OCI-LY3 (cell line): ENCODE data around the gene PSMA5.
A peak's percentile ranks its signal among the peaks of the same experiment; 100 is the strongest.

Experiments used
- H2AFZ ChIP-seq: fragments of 200-600, 300-600 bp; shearing (Covaris generic); 2 replicates; pipeline ENCODE4 v1.6.0; 2014; ENCODE audit warnings: antibody characterized with exemption, low read depth, low read length
- H3K27ac ChIP-seq: fragments of 200-600, 300-600 bp; sonication (generic); 2 replicates; pipeline ENCODE4 v1.5.1; 2014; ENCODE audit warnings: mild to moderate bottlenecking, low read length, moderate library complexity, mixed read lengths
- H3K27me3 ChIP-seq: fragments of 200-600, 300-600 bp; sonication (generic); 2 replicates; pipeline ENCODE4 v1.6.1; 2014; ENCODE audit warnings: low read depth, low read length, mixed read lengths
- H3K36me3 ChIP-seq: fragments of 200-600, 300-600 bp; sonication (generic); replicated peaks from 2 replicates; pipeline ENCODE3; 2014; ENCODE audit warnings: low read depth, low read length, mixed read lengths
- H3K4me1 ChIP-seq: fragments of 300-600, 200-600 bp; sonication (generic); 2 replicates; pipeline ENCODE4 v1.6.1; 2014; ENCODE audit warnings: low read length, mixed read lengths
- H3K4me2 ChIP-seq: fragments of 200-600, 300-600 bp; sonication (generic); 2 replicates; pipeline ENCODE4 v1.6.1; 2014; ENCODE audit warnings: low read length, mixed read lengths
- H3K4me3 ChIP-seq: fragments of 300-600, 200-600 bp; sonication (generic); 2 replicates; pipeline ENCODE4 v1.5.1; 2014; ENCODE audit warnings: antibody characterized with exemption, mild to moderate bottlenecking, low read length, moderate library complexity
- H3K79me2 ChIP-seq: fragments of 300-600, 200-600 bp; shearing (Covaris generic); 2 replicates; pipeline ENCODE4 v1.6.1; 2014; ENCODE audit warnings: mild to moderate bottlenecking, low read length, mixed read lengths
- H3K9ac ChIP-seq: fragments of 300-600, 200-600 bp; shearing (Covaris generic); 2 replicates; pipeline ENCODE4 v1.6.0; 2014; ENCODE audit warnings: mild to moderate bottlenecking, low read length, moderate library complexity
- H3K9me3 ChIP-seq: fragments of 200-600, 300-600 bp; shearing (Covaris generic); 2 replicates; pipeline ENCODE4 v1.6.1; 2014; ENCODE audit warnings: low read length, mixed read lengths; ENCODE audit not compliant: insufficient read depth
- H4K20me1 ChIP-seq: fragments of 200-600, 300-600 bp; sonication (generic); 2 replicates; pipeline ENCODE4 v1.6.1; 2016; ENCODE audit warnings: low read length, mixed read lengths; ENCODE audit not compliant: insufficient read depth
- CTCF ChIP-seq: fragments of 200-600, 300-600 bp; sonication (generic); IDR thresholded peaks from 2 replicates; pipeline ENCODE4 v1.5.1; 2014; ENCODE audit warnings: antibody characterized with exemption, low read length, low read depth
- EZH2phosphoT487 ChIP-seq: fragments of 200-600 bp; shearing (Covaris generic); IDR thresholded peaks from 2 replicates; pipeline ENCODE4 v1.6.1; 2018; ENCODE audit warnings: antibody characterized with exemption, mixed run types, low read depth

Gene PSMA5

GRCh38 chr1:109368464-109368863, 57.8 kb downstream of the PSMA5 start:
- no peak overlapping the region for H3K9ac ChIP-seq
- H3K4me3 ChIP-seq, result no peak overlapping the region
- H3K27me3 ChIP-seq, result no peaks in the 10 kb centered on the region
- no peak overlapping the region for H3K27ac ChIP-seq
- H3K79me2 ChIP-seq, result no peaks in the 10 kb centered on the region
- H4K20me1 ChIP-seq, result no peaks in the 10 kb centered on the region
- H2AFZ ChIP-seq, result no peak overlapping the region
- H3K9me3 ChIP-seq, result no peaks in the 10 kb centered on the region
- H3K4me2 ChIP-seq, result peak overlapping the region; percentile 14; the same call in 1 of the 2 replicates
- peaks cover 15% of the 10 kb centered on the region for H3K4me1 ChIP-seq
- TF ChIP-seq CTCF (no peak), EZH2phosphoT487 (no peak)
- H3K36me3 ChIP-seq, result no peaks in the 10 kb centered on the region

DNA sequence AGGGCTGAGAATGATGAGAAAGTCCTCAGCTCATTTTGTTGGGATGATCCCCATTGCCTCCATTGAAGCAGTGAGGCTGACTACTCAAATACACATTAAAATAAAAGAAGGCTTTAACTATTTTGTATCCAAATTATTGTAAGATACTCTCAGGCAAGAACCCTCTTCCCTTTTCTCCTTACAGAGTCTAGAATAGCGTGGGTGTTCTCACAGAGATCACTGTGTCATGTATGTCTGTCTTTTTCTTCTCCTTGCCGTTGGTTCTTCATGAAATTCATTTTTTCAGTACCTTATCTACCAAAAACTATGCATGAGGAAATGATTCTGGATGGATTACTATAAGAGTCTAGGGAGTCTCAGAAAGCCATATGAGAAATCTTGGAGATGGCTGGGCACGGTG, 58.6 kb downstream of the PSMA5 start:
- Histone ChIP-seq H3K9ac (no peak overlapping the region), H3K27ac (no peak overlapping the region), H3K4me1 (peaks cover 15% of the 10 kb centered on the region), H3K36me3 (no peaks in the 10 kb centered on the region), H2AFZ (no peak overlapping the region), H3K79me2 (no peaks in the 10 kb centered on the region), H3K27me3 (no peaks in the 10 kb centered on the region), H4K20me1 (no peaks in the 10 kb centered on the region), H3K4me3 (no peak overlapping the region), H3K4me2 (no peak overlapping the region), H3K9me3 (no peaks in the 10 kb centered on the region)
- no peak for TF ChIP-seq EZH2phosphoT487
- TF ChIP-seq CTCF, result no peak

GRCh38 chr1:109365642-109366204, 60.5 kb downstream of the PSMA5 start:
- H3K36me3 ChIP-seq, result no peaks in the 10 kb centered on the region
- no peak overlapping the region for H3K4me2 ChIP-seq
- H2AFZ ChIP-seq, result no peak overlapping the region
- no peaks in the 10 kb centered on the region for H3K27me3 ChIP-seq
- H3K9me3 ChIP-seq, result no peaks in the 10 kb centered on the region
- H3K79me2 ChIP-seq, result no peaks in the 10 kb centered on the region
- H3K4me1 ChIP-seq, result peaks cover 8% of the 10 kb centered on the region
- no peak overlapping the region for H3K27ac ChIP-seq
- no peak overlapping the region for H3K4me3 ChIP-seq
- no peak overlapping the region for H3K9ac ChIP-seq
- H4K20me1 ChIP-seq, result no peaks in the 10 kb centered on the region
- no peak for TF ChIP-seq CTCF
- no peak for TF ChIP-seq EZH2phosphoT487

- H4K20me1 ChIP-seq, result no peaks in the 10 kb centered on the region
- H3K27ac ChIP-seq, result no peak overlapping the region
- H3K27me3 ChIP-seq, result 0 out of 2 replicates have a peak, but pooled peaks cover 5% of the 10 kb centered on the region
- no peak overlapping the region for H3K4me3 ChIP-seq
- H3K4me2 ChIP-seq, result no peak overlapping the region
- no peaks in the 10 kb centered on the region for H3K9me3 ChIP-seq
- no peak overlapping the region for H3K9ac ChIP-seq
- no peak for TF ChIP-seq CTCF
- TF ChIP-seq EZH2phosphoT487, result no peak
- H3K36me3 ChIP-seq, result no peaks in the 10 kb centered on the region
- H3K4me1 ChIP-seq, result no peaks in the 10 kb centered on the region
- no peak overlapping the region for H2AFZ ChIP-seq
- H3K79me2 ChIP-seq, result no peaks in the 10 kb centered on the region
Measured at GRCh38 chr1:109361649-109362048, 64.6 kb downstream of the PSMA5 start.
